ENCODE results near the gene KCNJ9. TPM values are rescaled to one million over a fixed set of nuclear protein-coding genes. Genes with fewer than 3 reads are reported as not detected.
"Not testable (repeated sequence)": the region's sequence is repeated elsewhere in the genome, so short reads cannot be mapped to it uniquely, and the experiment has no call there.

The KCNJ9 gene
- polyA plus RNA-seq, 1 donor, result 0.12 TPM

DNA sequence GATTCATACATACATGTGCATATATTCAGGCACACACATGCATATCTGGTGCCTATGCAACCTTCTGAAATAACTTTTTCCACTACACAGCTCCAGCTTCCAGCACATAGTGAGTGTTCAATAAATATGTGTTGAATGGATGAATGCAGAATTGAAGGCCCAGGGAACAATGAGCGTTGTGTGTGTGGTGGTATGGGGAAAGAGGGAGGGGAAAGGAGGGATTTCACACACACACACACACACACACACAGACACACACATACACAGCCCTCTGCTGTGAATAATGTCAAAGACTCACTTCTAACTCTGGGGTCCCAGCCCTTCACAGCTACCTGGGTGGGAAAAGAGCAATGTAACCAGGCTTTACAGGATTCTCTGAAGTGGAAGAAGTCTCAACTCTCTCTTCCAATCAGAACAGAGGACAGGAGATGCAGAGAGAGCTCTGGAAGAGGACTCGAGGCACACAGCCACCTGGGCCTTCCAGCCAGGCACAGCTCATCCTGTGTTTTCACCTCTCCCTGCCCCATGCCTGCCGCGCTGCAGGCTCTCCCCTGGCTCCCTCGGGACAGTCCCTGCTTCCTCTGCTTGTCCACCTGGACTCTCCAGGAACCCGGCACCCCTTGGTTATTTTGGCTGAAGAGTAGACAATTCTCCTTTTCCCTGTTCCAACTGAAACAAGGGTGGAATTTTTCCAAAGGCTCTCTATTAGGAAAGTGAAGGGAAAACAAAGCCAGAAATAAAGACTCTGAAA lies 22.5 kb downstream of the KCNJ9 start:
- DNase-seq, result no peak

DNA sequence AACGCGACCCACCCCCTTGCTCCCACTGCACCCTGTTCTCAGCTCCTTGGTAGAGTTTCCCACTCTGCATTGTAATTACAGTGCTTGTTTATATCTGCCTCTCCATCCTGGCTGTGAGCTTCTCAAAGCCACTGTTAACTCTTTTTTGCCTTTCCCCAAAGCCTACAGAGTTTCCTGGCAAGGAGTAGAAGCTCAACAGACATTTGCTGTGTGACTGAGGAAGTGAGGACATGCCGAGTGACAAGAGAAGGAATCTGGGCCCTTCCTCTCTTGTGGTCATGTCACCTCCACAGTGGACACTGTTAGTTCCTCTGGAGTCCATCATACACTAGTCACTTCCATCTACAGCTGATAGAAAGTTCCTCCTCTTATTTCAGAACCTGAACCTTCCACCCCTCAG lies 23.1 kb downstream of the KCNJ9 start:
- no peak for DNase-seq

DNA sequence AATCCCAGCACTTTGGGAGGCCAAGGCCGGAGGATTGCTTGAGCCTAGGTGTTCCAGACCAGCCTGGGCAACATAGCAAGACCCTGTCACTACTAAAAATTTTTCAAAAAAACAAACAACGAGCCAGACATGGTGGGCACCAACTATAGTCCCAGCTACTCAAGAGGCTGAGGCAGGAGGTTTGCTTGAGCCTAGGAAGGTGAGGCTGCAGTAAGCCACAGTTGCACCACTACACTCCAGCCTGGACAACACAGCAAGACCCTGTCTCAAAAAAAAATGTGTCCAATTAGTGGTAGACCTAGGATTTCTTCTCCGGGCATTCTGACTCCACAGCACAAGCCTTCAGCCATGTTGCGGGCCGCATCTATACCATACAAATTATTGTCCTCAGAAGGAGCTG lies 23.8 kb downstream of the KCNJ9 start:
- DNase-seq, result no peak

DNA sequence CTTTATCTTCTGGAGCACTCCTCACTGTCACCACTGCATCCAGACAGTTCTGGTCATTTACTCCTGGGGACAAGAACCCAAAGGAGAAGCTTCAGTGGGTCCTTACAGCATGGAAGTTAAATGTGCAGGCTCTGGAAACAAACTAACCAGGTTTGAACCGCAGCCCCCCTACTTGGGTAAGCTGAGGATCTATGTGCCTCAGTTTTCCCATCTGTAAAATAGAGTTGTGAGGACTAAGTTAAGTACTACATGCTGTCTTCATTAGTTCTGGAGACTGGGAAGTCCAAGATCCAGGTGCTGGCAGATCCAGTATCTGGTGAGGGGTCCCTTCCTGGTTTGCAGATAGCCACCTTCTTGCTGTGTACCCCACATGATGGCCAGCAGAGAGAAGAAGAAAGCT lies 26.2 kb downstream of the KCNJ9 start:
- DNase-seq, result no peak

DNA sequence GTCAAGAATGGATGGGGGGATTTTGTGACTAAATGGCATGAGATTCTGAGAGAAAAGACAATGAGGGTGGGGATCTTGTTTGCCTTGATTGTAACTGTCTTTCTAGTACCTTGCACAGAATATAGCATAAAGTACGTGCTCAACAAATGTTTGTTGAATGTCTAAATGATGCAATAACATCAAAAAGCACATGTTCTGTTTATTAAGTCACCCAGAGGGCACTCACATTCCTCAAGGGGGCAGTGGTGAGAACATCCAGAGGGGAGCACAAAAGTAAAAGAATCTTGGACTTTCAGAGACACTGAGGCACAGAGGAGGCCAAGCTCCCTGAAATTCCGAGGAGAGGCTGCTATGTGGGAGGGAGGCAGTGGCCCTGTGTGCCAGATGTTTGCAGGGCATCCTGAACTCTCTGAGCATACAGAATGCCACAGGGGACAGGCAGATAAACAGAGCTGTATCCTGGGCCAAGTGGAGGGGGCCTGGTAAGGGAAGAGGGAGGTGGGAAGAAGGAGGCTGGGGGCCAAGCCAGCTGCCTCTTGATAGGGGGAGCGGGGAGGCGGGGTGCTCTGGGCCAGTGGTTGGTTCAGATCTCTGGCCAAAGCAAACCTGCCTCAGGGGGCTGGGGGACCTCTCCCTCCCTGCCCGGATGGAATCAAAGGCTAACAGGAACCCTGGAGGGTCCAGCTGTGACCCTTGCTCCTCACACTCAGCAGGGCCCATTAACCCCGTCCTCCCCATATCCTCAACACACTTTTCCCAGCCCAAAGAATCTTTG lies 27.7 kb downstream of the KCNJ9 start:
- DNase-seq, result no peak

DNA sequence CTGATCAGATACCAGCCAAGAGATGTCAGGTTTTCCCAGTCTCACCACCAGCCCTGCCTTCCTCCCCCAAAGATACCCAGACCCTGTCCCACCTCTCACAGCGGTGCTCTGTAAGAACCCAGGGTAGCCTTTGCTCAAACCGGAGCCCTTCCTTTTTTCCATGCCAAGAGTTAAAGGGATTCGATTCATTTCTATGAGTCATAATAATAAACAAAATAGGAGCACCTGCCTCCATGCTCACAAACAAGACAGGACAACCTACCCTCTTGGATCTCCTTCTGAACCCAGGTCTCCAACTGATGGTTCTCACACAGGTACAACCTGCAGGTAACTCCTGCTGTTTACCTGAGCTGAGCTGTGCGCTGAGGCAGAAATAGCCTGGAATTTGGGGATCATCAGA lies 28.3 kb downstream of the KCNJ9 start:
- DNase-seq, result no peak

DNA sequence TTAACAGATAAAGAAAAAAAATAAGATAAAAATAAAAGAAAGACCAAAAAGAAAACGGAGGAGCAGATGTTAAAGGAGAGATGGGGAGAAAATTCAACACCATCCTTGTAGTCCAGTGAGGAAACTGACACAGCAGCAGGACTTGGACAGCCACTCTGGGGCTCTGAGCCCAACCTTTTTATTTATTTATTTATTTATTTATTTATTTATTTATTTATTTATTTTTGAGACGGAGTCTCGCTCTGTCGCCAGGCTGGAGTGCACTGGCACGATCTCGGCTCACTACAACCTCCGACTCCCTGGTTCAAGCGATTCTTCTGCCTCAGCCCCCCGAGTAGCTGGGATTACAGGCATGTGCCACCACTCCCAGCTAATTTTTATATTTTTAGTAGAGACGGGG lies 30.1 kb downstream of the KCNJ9 start:
- DNase-seq, result not testable (repeated sequence)

DNA sequence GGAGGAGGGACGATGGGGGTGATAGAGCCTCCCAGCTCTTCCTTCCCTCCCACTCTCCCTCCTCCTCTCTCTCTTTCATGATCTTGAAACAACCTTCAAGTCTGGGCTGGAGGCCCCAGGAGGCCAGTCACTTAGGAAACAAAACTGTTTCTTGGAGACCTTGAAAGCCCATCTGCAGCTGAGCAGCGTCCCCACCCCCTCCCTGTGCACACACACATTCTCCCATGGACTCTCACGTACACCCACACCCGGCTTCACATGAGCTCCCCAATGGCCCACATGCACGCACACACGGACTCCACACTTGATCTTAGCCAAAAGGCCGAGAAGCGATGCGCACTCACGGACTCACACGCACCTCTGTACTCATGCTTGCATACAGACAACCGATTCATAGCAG lies 31.0 kb downstream of the KCNJ9 start:
- DNase-seq, result no peak

DNA sequence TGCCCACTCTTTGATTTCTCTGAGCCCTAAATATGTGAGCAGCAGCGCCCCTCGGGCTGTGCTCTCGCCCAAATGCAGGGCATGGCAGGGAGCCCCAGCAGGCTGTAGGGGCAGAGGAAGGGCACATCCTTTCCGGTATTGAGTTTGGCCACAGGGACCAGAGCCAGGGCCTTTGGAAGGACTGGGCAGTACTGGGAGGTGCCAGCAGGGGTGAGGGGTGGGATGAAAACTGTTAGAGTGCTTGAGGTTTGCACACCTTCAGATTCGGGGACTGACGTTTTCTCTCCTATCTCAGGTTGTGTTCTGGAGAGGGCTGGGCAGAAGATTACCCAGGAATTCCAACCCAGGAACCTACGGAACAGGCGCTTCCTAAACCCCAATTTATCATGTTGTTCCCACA lies 32.1 kb downstream of the KCNJ9 start:
- no peak for DNase-seq

DNA sequence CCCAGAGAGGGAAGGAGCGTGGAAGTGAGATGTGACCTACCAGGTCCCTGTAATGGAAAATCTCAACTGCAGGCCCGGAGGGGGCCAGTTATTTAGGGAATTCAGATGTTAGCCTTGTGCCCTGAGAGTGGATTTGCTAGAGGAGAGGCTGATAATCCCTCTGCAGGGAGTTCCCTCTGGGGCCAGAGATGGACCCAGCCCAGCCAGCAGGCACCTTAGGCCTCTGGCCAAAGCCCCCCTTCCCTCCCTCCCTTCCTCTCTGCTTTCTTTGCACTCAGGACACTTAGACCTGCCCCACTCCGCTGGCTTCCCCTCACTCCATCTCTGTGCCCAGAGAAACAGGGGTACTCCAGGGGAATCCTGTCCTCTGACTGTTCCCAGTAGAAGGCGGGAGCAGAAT lies 32.7 kb downstream of the KCNJ9 start:
- DNase-seq, result no peak

DNA sequence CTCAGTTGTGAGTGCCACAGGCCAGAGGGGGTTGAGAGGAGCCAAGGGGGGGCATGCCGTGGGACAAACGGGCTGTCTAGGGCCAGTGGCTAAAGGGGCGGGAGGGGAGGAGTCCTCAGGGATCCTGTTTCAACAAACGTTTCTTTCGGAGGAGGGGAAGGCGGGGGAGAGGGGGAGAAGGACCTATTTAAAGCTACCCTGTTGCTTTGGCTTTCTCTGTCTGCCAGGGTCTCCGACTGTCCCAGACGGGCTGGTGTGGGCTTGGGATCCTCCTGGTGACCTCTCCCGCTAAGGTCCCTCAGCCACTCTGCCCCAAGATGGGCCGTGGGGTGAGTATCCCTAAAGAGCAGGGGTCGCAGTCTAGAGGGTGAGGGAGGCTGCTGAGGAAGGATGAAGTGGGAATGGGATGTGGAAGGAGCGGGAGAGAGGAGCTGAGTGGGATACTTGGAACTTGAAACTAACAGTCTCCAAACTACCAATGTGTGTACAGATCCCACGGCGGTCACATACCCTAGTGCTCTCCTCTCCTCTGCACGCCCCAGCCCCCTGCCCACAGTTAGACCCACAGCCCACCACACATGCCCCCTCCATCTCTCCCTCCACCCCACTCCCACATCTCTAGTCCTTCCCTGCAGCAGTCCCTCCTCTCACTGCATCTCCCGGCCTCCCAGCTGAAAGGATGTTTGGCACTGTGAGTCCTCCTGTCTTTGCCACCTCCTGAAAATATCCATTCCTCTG lies 34.4 kb downstream of the KCNJ9 start, which contains the start of gene ATP1A2:
TSS of gene ATP1A2 (plus strand) at position 215 of the 738 bp plus-strand sequence. CDS start at position 318, 103 bp downstream.
- DNase-seq, result no peak

DNA sequence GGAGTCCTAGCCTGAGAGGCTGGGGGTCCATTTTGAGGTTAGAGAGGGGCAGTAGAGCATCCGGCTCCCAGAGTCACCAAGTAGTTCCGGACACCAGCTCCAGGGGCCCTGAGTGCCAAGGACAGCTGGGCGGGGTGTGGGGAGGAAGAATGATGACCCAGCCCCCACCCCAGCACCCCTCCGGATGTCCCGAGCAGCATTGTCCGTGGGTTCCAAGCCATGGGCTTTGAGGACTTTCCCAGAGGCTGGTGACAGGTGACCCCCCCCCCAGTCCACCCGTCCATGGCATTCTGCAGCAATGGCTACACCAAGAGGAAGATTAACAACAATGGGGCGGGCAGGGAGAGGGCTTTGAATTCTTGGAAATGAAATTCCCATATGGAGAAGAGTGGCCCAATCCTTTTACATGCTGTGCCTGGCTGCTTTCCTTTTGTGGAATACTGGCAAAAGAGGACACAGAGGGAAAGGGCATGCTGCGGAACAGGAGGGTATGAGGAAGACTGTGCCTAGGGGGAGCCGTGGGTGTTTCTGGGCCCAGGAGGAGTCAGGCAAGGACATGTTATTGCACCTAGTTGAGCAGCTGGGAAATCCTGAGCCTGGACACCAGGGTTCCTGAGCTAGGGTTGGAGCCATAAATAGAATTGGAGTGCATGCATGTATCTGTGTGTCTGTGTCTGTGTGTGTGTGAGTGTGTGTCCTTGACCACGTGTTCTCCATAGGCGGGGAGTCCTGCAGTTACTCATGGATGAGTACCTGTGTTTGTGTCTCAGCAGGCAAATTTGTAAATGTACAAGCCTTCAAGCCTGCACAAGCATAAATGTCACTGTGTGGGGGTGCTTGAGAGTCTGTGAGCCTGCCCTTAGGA lies 35.2 kb downstream of the KCNJ9 start:
- DNase-seq, result no peak

DNA sequence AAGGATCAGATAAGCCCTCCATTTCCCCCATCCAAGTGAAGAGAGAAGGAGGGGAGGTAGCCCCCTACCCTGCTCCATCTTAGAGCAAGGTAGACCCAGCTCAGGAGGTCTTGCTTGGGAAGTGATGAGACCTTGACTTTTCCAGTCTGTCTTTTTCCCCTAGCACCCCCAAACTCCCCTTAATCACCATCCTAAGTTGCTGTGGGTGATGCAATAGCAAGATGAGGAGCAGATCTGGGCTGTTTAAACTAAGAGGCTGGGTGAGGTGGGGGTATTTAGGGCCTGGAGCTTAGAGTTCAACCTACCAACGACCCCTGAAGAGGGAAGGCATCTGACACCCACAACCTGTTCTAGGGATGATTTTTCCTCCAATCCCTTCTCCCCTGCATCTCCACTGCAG lies 36.0 kb downstream of the KCNJ9 start:
- no peak for DNase-seq

DNA sequence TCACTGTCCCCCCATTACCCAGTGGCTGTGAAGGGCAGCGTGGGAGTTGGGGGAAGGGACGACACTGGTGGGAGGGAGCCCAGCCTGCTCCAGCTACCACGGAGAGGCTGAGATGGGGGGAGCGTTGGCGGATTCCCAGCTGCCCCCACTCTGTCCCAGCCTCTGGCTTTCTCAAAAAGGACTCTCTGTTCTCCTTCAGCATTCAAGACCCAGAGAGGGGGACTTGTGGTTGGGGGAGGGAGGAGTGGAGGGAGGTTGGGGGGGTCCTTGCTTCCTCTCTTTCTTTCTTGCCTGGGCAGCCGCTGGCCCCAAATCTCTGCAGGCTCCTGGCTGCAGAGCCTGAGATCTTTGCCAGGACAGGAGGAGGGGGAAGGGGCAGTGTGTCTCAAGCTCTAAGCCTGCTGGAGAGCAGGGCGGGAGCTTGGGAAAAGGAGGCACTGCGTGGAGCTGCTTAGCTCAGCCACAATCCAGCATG lies 36.4 kb downstream of the KCNJ9 start:
- no peak for DNase-seq

DNA sequence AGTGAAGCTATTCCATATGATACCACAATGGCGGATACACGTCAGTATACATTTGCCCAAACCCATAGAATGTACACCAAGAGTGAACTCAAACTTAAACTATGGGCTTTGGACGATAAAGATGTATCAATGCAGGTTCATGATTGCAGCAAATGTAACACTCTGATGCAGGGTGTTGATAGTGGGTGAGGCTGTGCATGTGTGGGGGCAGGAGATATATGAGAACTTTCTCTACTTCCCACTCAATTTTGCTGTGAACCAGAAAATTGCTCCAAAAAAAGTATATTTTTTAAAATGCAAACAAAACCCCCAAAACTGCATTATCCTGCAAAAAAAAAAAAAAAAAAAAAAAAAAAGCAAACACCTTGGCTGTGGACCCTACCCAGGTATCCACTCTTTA lies 37.6 kb downstream of the KCNJ9 start:
- DNase-seq, result no peak

DNA sequence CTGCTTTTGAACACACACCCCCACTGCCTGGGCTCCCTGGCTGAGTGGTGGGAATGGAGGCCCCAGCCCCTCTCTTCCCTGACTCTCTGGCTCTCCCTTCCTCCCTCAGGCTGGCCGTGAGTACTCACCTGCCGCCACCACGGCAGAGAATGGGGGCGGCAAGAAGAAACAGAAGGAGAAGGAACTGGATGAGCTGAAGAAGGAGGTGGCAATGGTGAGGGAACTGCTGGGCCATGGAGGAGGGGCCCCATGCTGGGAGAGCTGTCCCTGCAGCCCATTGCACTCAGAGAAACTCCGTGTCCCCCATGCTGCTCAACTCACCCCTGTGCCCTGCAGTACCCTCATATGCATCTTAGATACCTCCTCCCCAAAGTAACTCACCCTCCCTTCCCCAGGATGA lies 39.5 kb downstream of the KCNJ9 start:
- DNase-seq, result no peak

DNA sequence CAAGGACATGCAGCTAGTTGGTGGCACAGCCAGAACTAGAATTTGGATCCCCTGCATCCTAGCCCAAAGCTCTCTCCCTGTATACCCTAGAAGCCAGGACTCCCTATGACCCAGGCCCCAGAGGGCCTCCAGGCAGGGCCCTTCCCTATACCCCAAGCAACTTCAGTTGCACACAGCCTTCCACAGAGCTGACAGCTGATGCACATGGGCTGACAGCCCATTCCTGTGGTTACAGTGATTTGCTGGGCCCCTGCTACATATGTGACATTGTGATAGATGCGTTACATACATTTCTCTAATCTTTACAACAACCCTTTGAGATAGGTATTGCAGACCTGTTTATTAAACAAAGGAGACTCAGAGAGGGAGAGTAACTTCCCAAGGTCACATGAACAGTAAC lies 40.0 kb downstream of the KCNJ9 start:
- no peak for DNase-seq

DNA sequence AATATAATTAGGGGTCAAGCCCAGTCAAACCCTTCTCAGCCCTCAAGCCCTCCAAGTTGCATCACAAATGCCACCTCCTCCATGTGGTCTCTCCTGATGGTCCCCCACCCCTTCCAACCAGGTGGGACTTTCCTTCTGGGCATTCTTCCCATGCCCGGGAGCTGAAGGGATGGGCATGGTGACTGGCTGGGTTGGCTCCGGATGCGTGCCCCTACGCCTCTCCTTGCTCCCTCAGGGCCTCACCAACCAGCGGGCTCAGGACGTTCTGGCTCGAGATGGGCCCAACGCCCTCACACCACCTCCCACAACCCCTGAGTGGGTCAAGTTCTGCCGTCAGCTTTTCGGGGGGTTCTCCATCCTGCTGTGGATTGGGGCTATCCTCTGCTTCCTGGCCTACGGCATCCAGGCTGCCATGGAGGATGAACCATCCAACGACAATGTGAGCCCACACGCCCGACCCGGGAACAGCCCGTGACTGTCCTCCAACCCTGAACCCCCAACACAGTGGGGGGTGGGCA lies 41.7 kb downstream of the KCNJ9 start:
- no peak for DNase-seq

DNA sequence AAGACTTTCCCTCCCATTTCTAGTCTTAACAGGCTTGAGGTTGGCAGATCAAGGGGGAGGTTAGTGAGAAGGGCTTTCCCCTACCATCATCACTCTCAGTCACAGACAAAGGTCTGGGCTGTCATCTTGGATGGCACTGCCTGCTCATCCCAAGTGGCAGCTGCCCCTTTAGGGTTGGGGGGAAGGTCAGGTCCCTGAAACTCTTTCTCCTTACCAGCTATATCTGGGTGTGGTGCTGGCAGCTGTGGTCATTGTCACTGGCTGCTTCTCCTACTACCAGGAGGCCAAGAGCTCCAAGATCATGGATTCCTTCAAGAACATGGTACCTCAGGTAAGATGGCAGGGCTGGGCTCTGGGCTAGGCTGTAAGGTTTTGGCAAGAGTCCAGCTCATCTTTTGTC lies 42.4 kb downstream of the KCNJ9 start:
- no peak for DNase-seq

DNA sequence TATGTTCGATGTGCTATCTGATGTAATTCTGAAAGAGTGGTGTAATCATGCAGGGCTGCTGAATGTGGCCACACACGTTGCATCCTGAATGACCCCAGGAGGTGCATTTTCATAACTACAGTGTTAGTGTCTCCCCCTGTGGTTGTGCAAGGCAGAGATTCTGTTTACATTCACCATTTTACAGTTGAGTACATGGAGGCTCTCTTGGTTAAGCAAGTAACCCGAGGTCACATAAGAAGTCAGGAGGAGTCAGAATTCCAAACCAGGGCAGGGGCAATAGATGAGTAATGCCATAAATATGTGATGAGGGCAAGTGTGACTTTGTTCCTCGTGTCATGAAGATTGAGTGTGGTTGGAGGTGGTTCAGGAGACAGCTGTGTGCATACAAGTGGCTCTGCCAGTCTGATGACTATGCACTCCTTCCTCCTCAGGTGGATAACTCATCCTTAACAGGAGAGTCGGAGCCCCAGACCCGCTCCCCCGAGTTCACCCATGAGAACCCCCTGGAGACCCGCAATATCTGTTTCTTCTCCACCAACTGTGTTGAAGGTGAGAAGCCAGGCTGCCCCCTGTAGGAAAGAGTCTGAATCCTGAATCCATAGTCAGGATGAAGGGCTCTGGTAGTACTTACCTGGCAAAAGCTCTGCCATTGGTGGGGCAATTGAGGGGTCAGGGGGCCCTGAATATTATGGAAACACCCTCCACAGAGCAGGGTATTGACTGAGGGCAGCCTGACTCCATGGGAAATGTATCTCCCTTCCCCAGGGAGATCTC lies 43.6 kb downstream of the KCNJ9 start:
- DNase-seq, result no peak

DNA sequence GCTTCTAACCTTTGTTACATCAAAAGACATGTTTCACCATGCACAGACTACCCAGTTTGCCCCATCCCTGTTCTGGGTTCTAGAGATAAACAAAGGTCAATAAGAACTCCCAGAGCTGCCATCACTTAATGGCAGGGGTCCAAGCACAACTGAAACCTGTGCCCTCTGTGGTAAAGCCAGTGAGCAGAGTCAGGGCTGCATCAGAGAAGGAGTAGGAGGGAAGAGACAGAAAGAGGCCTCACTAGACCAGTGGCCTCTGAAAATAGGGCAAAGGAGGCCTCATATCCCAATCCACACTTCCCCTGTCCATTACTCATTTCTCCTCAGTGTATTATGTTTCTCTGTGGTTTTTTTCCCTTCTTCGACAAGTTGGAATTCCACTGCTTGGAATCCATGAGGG lies 44.4 kb downstream of the KCNJ9 start:
- no peak for DNase-seq
